IMR-90 (cell line): ENCODE data around the gene VMO1.

Experiments used
- BHLHE40 ChIP-seq: fragments of 150-350 bp; IDR thresholded peaks from 2 replicates; pipeline ENCODE4 v1.6.1; 2016; ENCODE audit warnings: mild to moderate bottlenecking, low read depth, low read length
- CEBPB ChIP-seq: IDR thresholded peaks from 2 replicates; pipeline ENCODE4 v1.6.1; 2012; ENCODE audit warnings: low read depth, low read length, improper control_type of control experiment
- CTCF ChIP-seq: conservative IDR thresholded peaks from 2 replicates; pipeline ENCODE4 v1.5.1; 2012; ENCODE audit warnings: mild to moderate bottlenecking, low read depth, low read length, improper control_type of control experiment
- FOS ChIP-seq: fragments of 150-350 bp; IDR thresholded peaks from 2 replicates; pipeline ENCODE4 v1.6.1; 2016; ENCODE audit warnings: low read depth, low read length
- MAFK ChIP-seq: IDR thresholded peaks from 2 replicates; pipeline ENCODE4 v1.6.1; 2012; ENCODE audit warnings: low read depth, low read length, improper control_type of control experiment
- MXI1 ChIP-seq: IDR thresholded peaks from 2 replicates; pipeline ENCODE4 v1.6.1; 2012; ENCODE audit warnings: low read depth, mild to moderate bottlenecking, low read length, moderate library complexity, borderline replicate concordance
- NFE2L2 ChIP-seq: fragments of 150-350 bp; IDR thresholded peaks from 2 replicates; pipeline ENCODE4 v1.6.1; 2016; ENCODE audit warnings: low read depth, mild to moderate bottlenecking, low read length
- POLR2A ChIP-seq: IDR thresholded peaks from 2 replicates; pipeline ENCODE4 v1.6.1; 2012; ENCODE audit warnings: mild to moderate bottlenecking, low read depth, low read length
- RFX5 ChIP-seq: IDR thresholded peaks from 2 replicates; pipeline ENCODE4 v1.8.0; 2012; ENCODE audit warnings: low read depth, mild to moderate bottlenecking, low read length, moderate library complexity

DNA sequence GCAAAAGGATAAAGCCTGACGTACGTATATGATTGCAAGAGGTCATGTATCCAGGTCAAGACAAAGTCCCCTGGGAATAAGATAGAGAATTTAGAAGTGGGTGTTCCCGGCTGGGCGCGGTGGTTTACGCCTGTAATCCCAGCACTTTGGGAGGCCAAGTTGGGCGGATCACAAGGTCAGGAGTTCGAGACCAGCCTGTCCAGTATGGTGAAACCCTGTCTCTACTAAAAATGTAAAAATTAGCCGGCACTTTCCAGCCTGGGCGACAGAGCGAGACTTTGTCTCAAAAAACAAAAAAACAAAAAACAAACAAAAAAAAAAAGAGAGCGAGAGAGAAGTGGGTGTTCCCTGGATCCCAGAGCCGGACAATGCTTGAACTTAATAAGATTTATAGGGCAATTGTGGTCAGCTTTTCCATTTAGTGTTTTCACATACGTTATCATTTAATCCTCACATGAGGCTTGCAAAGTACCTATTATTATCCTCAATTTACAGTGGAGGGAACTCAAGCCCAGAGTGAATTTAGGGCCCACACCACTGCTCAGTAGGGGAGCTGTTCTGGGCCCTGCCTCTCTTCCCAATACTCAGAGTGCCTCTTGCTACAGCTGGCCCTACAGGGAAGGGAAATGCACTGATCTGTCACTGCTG, 2.1 kb upstream of the VMO1 start:
- TF ChIP-seq CTCF: no peak
- TF ChIP-seq POLR2A: no peak
- no peak for TF ChIP-seq MAFK
- no peak for TF ChIP-seq NFE2L2
- no peak for TF ChIP-seq FOS
- TF ChIP-seq MXI1: no peak
- no peak for TF ChIP-seq RFX5
- no peak for TF ChIP-seq BHLHE40
- no peak for TF ChIP-seq CEBPB
